ENCODE data around the gene TRAFD1.

TRAFD1 gene

DNA sequence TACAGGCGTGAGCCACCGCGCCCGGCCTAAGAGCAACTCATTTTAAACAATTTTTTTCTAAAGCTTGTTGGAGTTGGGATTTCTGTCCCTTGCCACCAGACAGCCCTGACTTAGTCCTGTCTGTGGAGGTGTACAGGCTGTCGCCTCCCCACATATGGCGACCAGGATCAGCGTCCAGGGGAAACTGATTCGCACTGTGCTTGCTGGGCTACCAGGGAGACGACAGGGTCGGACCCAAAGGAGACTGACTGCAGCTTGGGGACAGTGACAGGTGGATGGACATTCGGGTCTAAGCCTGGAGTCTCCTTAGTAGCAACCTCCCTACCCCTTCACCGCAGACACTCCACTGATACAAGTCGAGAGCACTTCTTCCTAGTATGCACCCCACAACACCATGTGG is 40.3 kb downstream of the TRAFD1 start:
- Histone ChIP-seq H3K9ac (ENCODE audit: low read depth, low read length) (no peak overlapping the region), H3K36me3 (ENCODE audit: insufficient read depth, low read length) (peaks cover 51% of the 10 kb centered on the region)

DNA sequence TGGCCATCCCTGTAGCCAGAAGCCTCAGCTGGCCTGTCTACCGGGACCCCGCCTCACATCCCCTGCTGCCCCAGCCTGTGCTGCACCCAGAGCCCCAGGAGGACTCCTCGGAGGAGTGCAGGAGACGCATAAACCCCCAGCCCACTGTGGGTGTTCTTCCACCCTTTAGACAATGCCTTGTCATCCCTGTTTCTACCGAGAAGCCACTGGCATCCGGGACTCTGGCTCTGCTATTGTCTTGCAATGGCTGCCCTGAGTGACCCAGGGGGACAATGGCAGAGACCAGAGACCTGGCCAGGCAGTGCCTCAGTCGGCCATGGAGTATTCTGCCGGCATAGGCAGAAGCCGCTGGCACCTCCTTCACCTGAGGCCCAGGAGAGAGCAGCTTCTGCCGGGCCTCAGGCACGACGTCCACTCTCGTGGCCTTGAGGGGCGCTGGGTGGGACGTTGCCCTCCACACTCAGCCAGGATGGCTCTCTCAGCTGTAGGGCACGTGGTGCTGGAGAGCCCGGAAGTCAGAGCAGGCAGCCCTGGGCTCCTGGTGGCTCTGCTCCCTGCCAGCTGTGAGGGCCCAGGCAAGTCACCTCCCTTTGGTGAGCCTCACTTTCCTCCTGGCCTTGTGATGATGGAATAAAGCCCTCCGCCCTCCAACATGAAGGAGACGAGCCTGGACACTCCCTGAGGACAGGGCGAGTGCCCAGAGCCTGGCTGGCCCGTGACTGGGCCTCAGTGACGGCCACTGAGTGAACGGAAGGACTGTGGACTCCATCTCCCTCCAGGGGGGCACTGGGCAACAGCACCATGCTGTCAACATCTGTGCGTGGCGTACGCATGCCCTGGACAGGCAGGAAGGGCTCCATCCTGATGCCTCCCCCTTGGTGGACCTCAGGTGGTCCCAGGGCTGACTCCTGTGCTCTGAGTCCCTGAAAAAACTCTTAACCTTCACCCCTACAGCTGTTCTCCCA is 41.0 kb downstream of the TRAFD1 start:
- H3K9me3 ChIP-seq (ENCODE audit: insufficient read depth, low read length, severe bottlenecking), result no peaks in the 10 kb centered on the region
- no peaks in the 10 kb centered on the region for H3K27me3 ChIP-seq (ENCODE audit: insufficient read depth, low read length, poor library complexity)
- H3K4me2 ChIP-seq (ENCODE audit: insufficient read depth, low read length), result no peak overlapping the region
- H3K9ac ChIP-seq (ENCODE audit: low read depth, low read length), result no peak overlapping the region
- TF ChIP-seq EZH2 (IDR thresholded peaks at IDR 0.05; ENCODE audit: borderline replicate concordance, low read depth, low read length, severe bottlenecking), result no peak
- TF ChIP-seq, protein P1, sequence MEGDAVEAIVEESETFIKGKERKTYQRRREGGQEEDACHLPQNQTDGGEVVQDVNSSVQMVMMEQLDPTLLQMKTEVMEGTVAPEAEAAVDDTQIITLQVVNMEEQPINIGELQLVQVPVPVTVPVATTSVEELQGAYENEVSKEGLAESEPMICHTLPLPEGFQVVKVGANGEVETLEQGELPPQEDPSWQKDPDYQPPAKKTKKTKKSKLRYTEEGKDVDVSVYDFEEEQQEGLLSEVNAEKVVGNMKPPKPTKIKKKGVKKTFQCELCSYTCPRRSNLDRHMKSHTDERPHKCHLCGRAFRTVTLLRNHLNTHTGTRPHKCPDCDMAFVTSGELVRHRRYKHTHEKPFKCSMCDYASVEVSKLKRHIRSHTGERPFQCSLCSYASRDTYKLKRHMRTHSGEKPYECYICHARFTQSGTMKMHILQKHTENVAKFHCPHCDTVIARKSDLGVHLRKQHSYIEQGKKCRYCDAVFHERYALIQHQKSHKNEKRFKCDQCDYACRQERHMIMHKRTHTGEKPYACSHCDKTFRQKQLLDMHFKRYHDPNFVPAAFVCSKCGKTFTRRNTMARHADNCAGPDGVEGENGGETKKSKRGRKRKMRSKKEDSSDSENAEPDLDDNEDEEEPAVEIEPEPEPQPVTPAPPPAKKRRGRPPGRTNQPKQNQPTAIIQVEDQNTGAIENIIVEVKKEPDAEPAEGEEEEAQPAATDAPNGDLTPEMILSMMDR (IDR thresholded peaks at IDR 0.05; ENCODE audit: borderline replicate concordance, extremely low read depth, low read length, poor library complexity, severe bottlenecking), result no peak
- ATAC-seq (ENCODE audit: insufficient read depth, low read depth), result no peak
- no peak for DNase-seq
- 0 out of 2 replicates have a peak, but pooled peaks cover 7% of the 10 kb centered on the region for H4K20me1 ChIP-seq (ENCODE audit: insufficient read depth, low read length)
- H3K36me3 ChIP-seq (ENCODE audit: insufficient read depth, low read length), result peaks cover 51% of the 10 kb centered on the region
- no peaks in the 10 kb centered on the region for H3K79me2 ChIP-seq (ENCODE audit: insufficient read depth, low read length)
- H2AFZ ChIP-seq (ENCODE audit: low read depth, low read length), result no peak overlapping the region
- no peak overlapping the region for H3K4me3 ChIP-seq (ENCODE audit: low read depth in 1 of 2, low read length in 2 of 2)
- H3K4me1 ChIP-seq (ENCODE audit: insufficient read depth, low read length), result no peaks in the 10 kb centered on the region
- peak overlapping the region; percentile 4; the same call in 1 of the 2 replicates for H3K27ac ChIP-seq (ENCODE audit: low read length)

More for the DNA sequence above, 40.3 kb downstream of the TRAFD1 start:
- ATAC-seq (ENCODE audit: insufficient read depth, low read depth) (no peak), DNase-seq (no peak)
- H3K4me2 ChIP-seq (ENCODE audit: insufficient read depth, low read length), result no peak overlapping the region
- H3K27me3 ChIP-seq (ENCODE audit: insufficient read depth, low read length, poor library complexity), result no peaks in the 10 kb centered on the region
- no peak for TF ChIP-seq EZH2 (IDR thresholded peaks at IDR 0.05; ENCODE audit: borderline replicate concordance, low read depth, low read length, severe bottlenecking)
- no peaks in the 10 kb centered on the region for H3K9me3 ChIP-seq (ENCODE audit: insufficient read depth, low read length, severe bottlenecking)
- no peak overlapping the region for H3K4me3 ChIP-seq (ENCODE audit: low read depth in 1 of 2, low read length in 2 of 2)
- 0 out of 2 replicates have a peak, but pooled peaks cover 7% of the 10 kb centered on the region for H4K20me1 ChIP-seq (ENCODE audit: insufficient read depth, low read length)
- no peaks in the 10 kb centered on the region for H3K79me2 ChIP-seq (ENCODE audit: insufficient read depth, low read length)
- no peak overlapping the region; the same call in 1 of the 2 replicates for H3K27ac ChIP-seq (ENCODE audit: low read length)
- H2AFZ ChIP-seq (ENCODE audit: low read depth, low read length), result no peak overlapping the region
- H3K4me1 ChIP-seq (ENCODE audit: insufficient read depth, low read length), result no peaks in the 10 kb centered on the region

DNA sequence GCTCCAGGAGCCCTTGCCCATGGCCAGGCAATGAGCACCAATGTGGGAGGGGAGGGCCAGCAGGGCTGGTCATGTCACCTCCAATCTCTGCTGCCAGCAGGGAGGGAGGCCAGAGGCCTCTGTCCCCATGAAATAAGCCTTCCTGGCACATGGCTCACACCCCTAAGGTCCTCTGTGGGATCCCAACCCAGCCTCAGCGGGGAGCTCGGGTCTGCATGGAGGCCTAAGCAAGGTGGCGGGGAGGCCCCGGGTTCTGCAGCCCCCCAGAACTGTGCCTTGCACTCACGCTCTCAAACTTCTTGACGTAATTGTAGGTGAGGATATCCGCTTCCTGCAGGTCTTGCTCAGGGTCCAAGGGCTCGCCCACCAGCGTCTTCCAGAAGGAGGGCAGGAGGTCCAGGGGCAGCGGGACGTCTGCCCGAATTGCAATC is 41.7 kb downstream of the TRAFD1 start:
- ATAC-seq (ENCODE audit: insufficient read depth, low read depth), result no peak
- no peak overlapping the region for H3K9ac ChIP-seq (ENCODE audit: low read depth, low read length)

More for the DNA sequence above, 41.7 kb downstream of the TRAFD1 start:
- DNase-seq, result no peak
- no peaks in the 10 kb centered on the region for H3K79me2 ChIP-seq (ENCODE audit: insufficient read depth, low read length)
- H3K4me1 ChIP-seq (ENCODE audit: insufficient read depth, low read length), result no peaks in the 10 kb centered on the region
- H2AFZ ChIP-seq (ENCODE audit: low read depth, low read length), result no peak overlapping the region
- no peak overlapping the region for H3K4me2 ChIP-seq (ENCODE audit: insufficient read depth, low read length)
- no peak for TF ChIP-seq EZH2 (IDR thresholded peaks at IDR 0.05; ENCODE audit: borderline replicate concordance, low read depth, low read length, severe bottlenecking)
- TF ChIP-seq, protein P1 (IDR thresholded peaks at IDR 0.05; ENCODE audit: borderline replicate concordance, extremely low read depth, low read length, poor library complexity, severe bottlenecking), result no peak
- no peak overlapping the region for H3K27ac ChIP-seq (ENCODE audit: low read length)
- no peaks in the 10 kb centered on the region for H3K9me3 ChIP-seq (ENCODE audit: insufficient read depth, low read length, severe bottlenecking)
- H3K27me3 ChIP-seq (ENCODE audit: insufficient read depth, low read length, poor library complexity), result no peaks in the 10 kb centered on the region
- 0 out of 2 replicates have a peak, but pooled peaks cover 7% of the 10 kb centered on the region for H4K20me1 ChIP-seq (ENCODE audit: insufficient read depth, low read length)
- H3K36me3 ChIP-seq (ENCODE audit: insufficient read depth, low read length), result peaks cover 47% of the 10 kb centered on the region
- no peak overlapping the region for H3K4me3 ChIP-seq (ENCODE audit: low read depth in 1 of 2, low read length in 2 of 2)

All from DND-41 (cell line).